OCI-LY3 (cell line): ENCODE measurements around the gene ALPK1.
"Not testable (repeated sequence)": the region's sequence is repeated elsewhere in the genome, so short reads cannot be mapped to it uniquely, and the experiment has no call there.

ENCODE experiments used
- H2AFZ ChIP-seq: fragments of 200-600, 300-600 bp; shearing (Covaris generic); 2 replicates; pipeline ENCODE4 v1.6.0; 2014; ENCODE audit warnings: antibody characterized with exemption, low read depth, low read length
- H3K27ac ChIP-seq: fragments of 200-600, 300-600 bp; sonication (generic); 2 replicates; pipeline ENCODE4 v1.5.1; 2014; ENCODE audit warnings: mild to moderate bottlenecking, low read length, moderate library complexity, mixed read lengths
- H3K27me3 ChIP-seq: fragments of 200-600, 300-600 bp; sonication (generic); 2 replicates; pipeline ENCODE4 v1.6.1; 2014; ENCODE audit warnings: low read depth, low read length, mixed read lengths
- H3K36me3 ChIP-seq: fragments of 200-600, 300-600 bp; sonication (generic); replicated peaks from 2 replicates; pipeline ENCODE3; 2014; ENCODE audit warnings: low read depth, low read length, mixed read lengths
- H3K4me1 ChIP-seq: fragments of 300-600, 200-600 bp; sonication (generic); 2 replicates; pipeline ENCODE4 v1.6.1; 2014; ENCODE audit warnings: low read length, mixed read lengths
- H3K4me2 ChIP-seq: fragments of 200-600, 300-600 bp; sonication (generic); 2 replicates; pipeline ENCODE4 v1.6.1; 2014; ENCODE audit warnings: low read length, mixed read lengths
- H3K4me3 ChIP-seq: fragments of 300-600, 200-600 bp; sonication (generic); 2 replicates; pipeline ENCODE4 v1.5.1; 2014; ENCODE audit warnings: antibody characterized with exemption, mild to moderate bottlenecking, low read length, moderate library complexity
- H3K79me2 ChIP-seq: fragments of 300-600, 200-600 bp; shearing (Covaris generic); 2 replicates; pipeline ENCODE4 v1.6.1; 2014; ENCODE audit warnings: mild to moderate bottlenecking, low read length, mixed read lengths
- H3K9ac ChIP-seq: fragments of 300-600, 200-600 bp; shearing (Covaris generic); 2 replicates; pipeline ENCODE4 v1.6.0; 2014; ENCODE audit warnings: mild to moderate bottlenecking, low read length, moderate library complexity
- H3K9me3 ChIP-seq: fragments of 200-600, 300-600 bp; shearing (Covaris generic); 2 replicates; pipeline ENCODE4 v1.6.1; 2014; ENCODE audit warnings: low read length, mixed read lengths; ENCODE audit not compliant: insufficient read depth
- H4K20me1 ChIP-seq: fragments of 200-600, 300-600 bp; sonication (generic); 2 replicates; pipeline ENCODE4 v1.6.1; 2016; ENCODE audit warnings: low read length, mixed read lengths; ENCODE audit not compliant: insufficient read depth
- EZH2phosphoT487 ChIP-seq: fragments of 200-600 bp; shearing (Covaris generic); IDR thresholded peaks from 2 replicates; pipeline ENCODE4 v1.6.1; 2018; ENCODE audit warnings: antibody characterized with exemption, mixed run types, low read depth
- TF ChIP-seq, protein P1 (sequence below): fragments of 200-600, 300-600 bp; sonication (generic); IDR thresholded peaks from 2 replicates; pipeline ENCODE4 v1.5.1; 2014; ENCODE audit warnings: antibody characterized with exemption, low read length, low read depth

Gene ALPK1

DNA sequence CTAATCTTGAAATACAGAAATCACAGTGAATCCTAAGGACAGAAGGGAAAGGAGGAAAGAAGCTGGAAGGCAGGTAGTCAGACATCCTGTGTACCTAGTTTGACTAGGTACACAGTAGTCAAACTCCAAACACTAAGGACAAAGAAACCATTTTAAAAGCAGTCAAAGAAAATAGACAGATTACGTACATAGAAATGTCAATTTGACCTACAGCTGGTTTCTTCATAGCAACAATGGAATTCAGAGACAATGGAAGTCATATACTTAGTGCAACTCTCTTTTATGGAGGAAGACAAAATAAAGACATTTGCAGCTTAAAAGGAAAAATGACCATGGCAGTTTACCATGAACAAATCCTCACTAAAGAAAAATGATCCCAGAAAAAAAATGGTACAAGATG is 139.8 kb downstream of the ALPK1 start:
- Histone ChIP-seq H3K4me2 (no peak overlapping the region), H3K27ac (no peak overlapping the region), H3K9ac (no peak overlapping the region), H3K4me1 (no peaks in the 10 kb centered on the region), H4K20me1 (no peaks in the 10 kb centered on the region), H3K4me3 (no peak overlapping the region), H3K27me3 (no peaks in the 10 kb centered on the region), H3K9me3 (no peaks in the 10 kb centered on the region), H3K36me3 (no peaks in the 10 kb centered on the region), H3K79me2 (no peaks in the 10 kb centered on the region), H2AFZ (no peak overlapping the region)
- no peak for TF ChIP-seq EZH2phosphoT487
- TF ChIP-seq, protein P1, sequence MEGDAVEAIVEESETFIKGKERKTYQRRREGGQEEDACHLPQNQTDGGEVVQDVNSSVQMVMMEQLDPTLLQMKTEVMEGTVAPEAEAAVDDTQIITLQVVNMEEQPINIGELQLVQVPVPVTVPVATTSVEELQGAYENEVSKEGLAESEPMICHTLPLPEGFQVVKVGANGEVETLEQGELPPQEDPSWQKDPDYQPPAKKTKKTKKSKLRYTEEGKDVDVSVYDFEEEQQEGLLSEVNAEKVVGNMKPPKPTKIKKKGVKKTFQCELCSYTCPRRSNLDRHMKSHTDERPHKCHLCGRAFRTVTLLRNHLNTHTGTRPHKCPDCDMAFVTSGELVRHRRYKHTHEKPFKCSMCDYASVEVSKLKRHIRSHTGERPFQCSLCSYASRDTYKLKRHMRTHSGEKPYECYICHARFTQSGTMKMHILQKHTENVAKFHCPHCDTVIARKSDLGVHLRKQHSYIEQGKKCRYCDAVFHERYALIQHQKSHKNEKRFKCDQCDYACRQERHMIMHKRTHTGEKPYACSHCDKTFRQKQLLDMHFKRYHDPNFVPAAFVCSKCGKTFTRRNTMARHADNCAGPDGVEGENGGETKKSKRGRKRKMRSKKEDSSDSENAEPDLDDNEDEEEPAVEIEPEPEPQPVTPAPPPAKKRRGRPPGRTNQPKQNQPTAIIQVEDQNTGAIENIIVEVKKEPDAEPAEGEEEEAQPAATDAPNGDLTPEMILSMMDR = no peak

DNA sequence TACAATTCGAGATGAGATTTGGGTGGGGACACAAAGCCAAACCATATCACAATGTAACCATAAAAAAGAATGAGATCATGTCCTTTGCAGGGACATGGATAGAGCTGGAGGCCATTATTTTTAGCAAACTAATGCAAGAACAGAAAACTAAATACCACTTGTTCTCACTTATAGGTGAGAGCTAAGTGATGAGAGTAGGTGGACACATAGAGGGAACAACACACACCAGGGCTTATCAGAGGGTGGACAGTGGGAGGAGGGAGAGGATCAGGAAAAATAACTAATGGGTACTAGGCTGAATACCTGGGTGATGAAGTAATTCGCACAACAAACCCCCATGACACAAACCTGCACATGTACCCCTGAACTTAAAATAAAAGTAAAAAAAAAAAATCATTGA is 145.1 kb downstream of the ALPK1 start:
- H3K4me3 ChIP-seq, H3K4me2 ChIP-seq, H3K79me2 ChIP-seq, H2AFZ ChIP-seq, H3K27ac ChIP-seq, H3K36me3 ChIP-seq, H3K9ac ChIP-seq, H3K27me3 ChIP-seq, H3K9me3 ChIP-seq, H4K20me1 ChIP-seq, H3K4me1 ChIP-seq: not testable (repeated sequence)

DNA sequence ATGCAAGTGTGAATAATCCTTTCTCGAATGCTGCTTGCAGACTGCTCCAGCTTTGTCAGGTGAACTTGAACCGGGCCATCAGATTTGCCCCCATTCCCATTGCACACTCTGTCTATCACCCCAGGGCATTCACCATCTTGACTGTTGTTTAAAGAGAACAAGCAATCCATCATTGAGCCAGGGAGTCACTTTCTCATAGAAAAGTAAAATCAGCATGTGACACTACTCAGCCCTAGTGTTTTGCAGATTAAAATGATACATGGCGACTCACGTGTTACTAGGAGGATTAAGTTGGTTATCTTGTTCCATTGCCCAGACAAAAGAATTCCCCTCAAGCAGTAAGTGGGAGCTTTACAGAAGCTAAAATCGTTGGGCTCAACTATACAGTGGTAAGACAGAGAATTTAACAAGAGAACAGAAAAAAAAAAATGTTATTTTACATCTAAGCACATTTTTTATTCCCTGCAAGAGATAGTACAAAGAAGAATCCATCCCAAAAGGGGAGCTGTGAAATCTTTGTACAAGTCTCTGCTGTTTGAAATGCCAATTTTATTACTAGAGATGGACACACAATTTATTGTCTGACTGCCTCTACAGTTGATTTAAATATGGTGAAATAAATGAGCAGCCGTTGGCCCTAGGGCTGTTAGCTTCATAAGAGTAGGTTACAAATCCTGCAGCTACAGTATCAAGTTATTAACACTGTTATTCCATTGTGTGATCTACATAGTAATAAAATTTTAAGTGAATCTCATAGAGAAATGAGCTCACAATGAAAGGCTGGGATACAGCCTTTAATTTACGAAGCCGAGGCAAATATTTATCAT is 151.3 kb downstream of the ALPK1 start:
- Histone ChIP-seq H3K79me2 (no peaks in the 10 kb centered on the region), H2AFZ (no peak overlapping the region), H3K9ac (no peak overlapping the region), H3K27ac (no peak overlapping the region), H3K4me3 (no peak overlapping the region), H3K4me1 (no peaks in the 10 kb centered on the region), H3K9me3 (peaks cover 5% of the 10 kb centered on the region; the same call in 1 of the 2 replicates), H3K4me2 (no peak overlapping the region), H3K36me3 (no peaks in the 10 kb centered on the region), H3K27me3 (no peaks in the 10 kb centered on the region), H4K20me1 (no peaks in the 10 kb centered on the region)
- TF ChIP-seq EZH2phosphoT487 = no peak
- TF ChIP-seq, protein P1 = no peak

DNA sequence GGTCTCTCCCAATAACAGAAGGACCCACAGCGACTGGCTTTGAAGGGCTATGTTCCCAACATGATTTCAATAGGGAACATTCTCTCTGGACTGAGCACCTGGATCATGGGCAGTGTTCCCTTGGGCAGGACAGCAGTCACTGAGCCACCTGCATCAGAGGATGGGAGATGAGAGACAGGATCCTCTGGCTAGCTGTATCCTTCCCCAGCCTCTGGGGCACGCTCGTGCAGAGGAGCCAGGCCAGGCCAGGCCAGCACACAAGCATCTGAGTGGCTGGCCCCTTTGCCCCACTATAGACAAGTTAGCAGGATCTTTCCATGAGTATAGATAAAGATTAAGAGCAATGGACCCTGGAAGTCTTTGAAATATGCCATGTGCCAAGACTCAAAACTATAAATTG is 152.5 kb downstream of the ALPK1 start:
- Histone ChIP-seq H3K4me3 (no peak overlapping the region), H3K9me3 (peaks cover 5% of the 10 kb centered on the region; the same call in 1 of the 2 replicates), H3K27me3 (no peaks in the 10 kb centered on the region), H3K9ac (no peak overlapping the region), H4K20me1 (no peaks in the 10 kb centered on the region), H3K27ac (no peak overlapping the region), H2AFZ (no peak overlapping the region), H3K4me1 (no peaks in the 10 kb centered on the region), H3K79me2 (no peaks in the 10 kb centered on the region), H3K36me3 (no peaks in the 10 kb centered on the region), H3K4me2 (no peak overlapping the region)
- TF ChIP-seq EZH2phosphoT487 = no peak
- TF ChIP-seq, protein P1 = no peak
